ENCODE data around the gene ICOS. TPM values are rescaled to one million over a fixed set of nuclear protein-coding genes. Genes with fewer than 3 reads are reported as not detected.

The ICOS gene
- total RNA-seq (2014; rRNA removed) (not detected in 2 replicates), Bru-seq, nascent RNA (not detected), BruChase-seq, experiment 1, labeled RNA remaining after a 6-hour chase (not detected), BruChase-seq, experiment 2, labeled RNA remaining after a 2-hour chase (percentile 3 among the genes with signal in this experiment)
- long read RNA-seq, result 0 reads

- no peak for ATAC-seq
- Histone ChIP-seq H2AFZ (ENCODE audit: low read length) (no peak within 1 kb of the TSS), H3K27me3 (ENCODE audit: low read length) (peaks cover 13% of the 10 kb centered on the region; the same call in 1 of the 2 replicates), H3K36me3 (ENCODE audit: low read depth, low read length) (no peaks in the 10 kb centered on the region), H3K27ac (ENCODE audit: low read length) (no peak within 1 kb of the TSS), H3K9ac (ENCODE audit: low read length) (no peak within 1 kb of the TSS), H4K20me1 (ENCODE audit: low read length) (no peaks in the 10 kb centered on the region), H3K9me2 (replicated peaks; ENCODE audit: low read length) (no peaks in the 10 kb centered on the region), H3K4me2 (ENCODE audit: low read length) (no peak within 1 kb of the TSS), H3F3A (ENCODE audit: low read length, unreplicated experiment) (no peaks in the 10 kb centered on the region), H3K9me3 (ENCODE audit: low read length) (no peaks in the 10 kb centered on the region), H3K79me2 (ENCODE audit: low read length) (no peaks in the 10 kb centered on the region), H3K4me1 (ENCODE audit: insufficient read depth, low read length) (no peaks in the 10 kb centered on the region), H3K4me3 (ENCODE audit: low read length) (no peak within 1 kb of the TSS)
- intact Hi-C loops (cut with micrococcal nuclease), result no loop called here
- ChIA-PET CTCF (no interaction called here), POLR2A (ENCODE audit: unreplicated experiment) (no interaction called here)
- BruUV-seq (replicated peaks), result no TSS peak
- no peak for DNase-seq
- no peak for TF ChIP-seq EZH2phosphoT487 (IDR thresholded peaks at IDR 0.05; ENCODE audit: borderline replicate concordance, low read length)
- no peak for TF ChIP-seq CTCF (conservative IDR thresholded peaks at IDR 0.05; ENCODE audit: low read depth, low read length)
- TF ChIP-seq EZH2 (IDR thresholded peaks at IDR 0.05; ENCODE audit: low read length, unreplicated experiment), result no peak
These were observed at the start of gene ICOS for GRCh38 chr2:203936535-203936934. Gene ICOS, plus strand, starts transcription at chr2:203936763. Its CDS starts 52 bp downstream, at chr2:203936815.

GRCh38 chr2:203887677-203888076 is 48.9 kb upstream of the ICOS start:
- no peak for TF ChIP-seq CTCF (conservative IDR thresholded peaks at IDR 0.05; ENCODE audit: low read depth, low read length)
- no peak for TF ChIP-seq EZH2phosphoT487 (IDR thresholded peaks at IDR 0.05; ENCODE audit: borderline replicate concordance, low read length)
- TF ChIP-seq EZH2 (IDR thresholded peaks at IDR 0.05; ENCODE audit: low read length, unreplicated experiment), result no peak
- Histone ChIP-seq H3K27me3 (ENCODE audit: low read length) (no peaks in the 10 kb centered on the region; the same call in 1 of the 2 replicates), H3K79me2 (ENCODE audit: low read length) (no peaks in the 10 kb centered on the region), H3K4me2 (ENCODE audit: low read length) (no peak overlapping the region), H3K9me2 (replicated peaks; ENCODE audit: low read length) (no peaks in the 10 kb centered on the region), H3K4me3 (ENCODE audit: low read length) (no peak overlapping the region), H3F3A (ENCODE audit: low read length, unreplicated experiment) (no peaks in the 10 kb centered on the region), H4K20me1 (ENCODE audit: low read length) (no peaks in the 10 kb centered on the region), H3K36me3 (ENCODE audit: low read depth, low read length) (no peaks in the 10 kb centered on the region), H2AFZ (ENCODE audit: low read length) (no peak overlapping the region), H3K4me1 (ENCODE audit: insufficient read depth, low read length) (no peaks in the 10 kb centered on the region), H3K9ac (ENCODE audit: low read length) (no peak overlapping the region), H3K27ac (ENCODE audit: low read length) (no peak overlapping the region), H3K9me3 (ENCODE audit: low read length) (no peaks in the 10 kb centered on the region)
- POLR2A ChIA-PET (ENCODE audit: unreplicated experiment), result no interaction called here
- intact Hi-C loops (cut with micrococcal nuclease), result no loop called here
- ATAC-seq, result no peak
- BruUV-seq (replicated peaks), result no TSS peak
- CTCF ChIA-PET, result no interaction called here
- DNase-seq, result no peak

- no peak for TF ChIP-seq EZH2 (IDR thresholded peaks at IDR 0.05; ENCODE audit: low read length, unreplicated experiment)
- TF ChIP-seq EZH2phosphoT487 (IDR thresholded peaks at IDR 0.05; ENCODE audit: borderline replicate concordance, low read length), result no peak
- no peak for TF ChIP-seq CTCF (conservative IDR thresholded peaks at IDR 0.05; ENCODE audit: low read depth, low read length)
- H3F3A ChIP-seq (ENCODE audit: low read length, unreplicated experiment), result no peaks in the 10 kb centered on the region
- BruUV-seq (replicated peaks), result no TSS peak
These were observed 47.0 kb upstream of the ICOS start for GRCh38 chr2:203889542-203889941.

More at GRCh38 chr2:203889542-203889941, 47.0 kb upstream of the ICOS start:
- Histone ChIP-seq H3K27ac (ENCODE audit: low read length) (no peak overlapping the region), H3K36me3 (ENCODE audit: low read depth, low read length) (no peaks in the 10 kb centered on the region), H3K4me3 (ENCODE audit: low read length) (no peak overlapping the region), H2AFZ (ENCODE audit: low read length) (no peak overlapping the region), H3K9me2 (replicated peaks; ENCODE audit: low read length) (no peaks in the 10 kb centered on the region), H3K79me2 (ENCODE audit: low read length) (no peaks in the 10 kb centered on the region), H3K4me1 (ENCODE audit: insufficient read depth, low read length) (no peaks in the 10 kb centered on the region), H3K27me3 (ENCODE audit: low read length) (no peaks in the 10 kb centered on the region; the same call in 1 of the 2 replicates), H3K9ac (ENCODE audit: low read length) (no peak overlapping the region), H3K9me3 (ENCODE audit: low read length) (no peaks in the 10 kb centered on the region), H4K20me1 (ENCODE audit: low read length) (no peaks in the 10 kb centered on the region), H3K4me2 (ENCODE audit: low read length) (no peak overlapping the region)
- CTCF ChIA-PET, result no interaction called here
- ATAC-seq (no peak), DNase-seq (no peak)
- intact Hi-C loops (cut with micrococcal nuclease), result no loop called here
- POLR2A ChIA-PET (ENCODE audit: unreplicated experiment), result no interaction called here

All from PC-3 (cell line).